A549 treated with GW870086 at 1 μM for 4 hours (cell line): ENCODE data around the gene PPP1R1B. TPM values are rescaled to one million over a fixed set of nuclear protein-coding genes. Genes with fewer than 3 reads are reported as not detected.

ENCODE experiments used
- total RNA-seq: library from RNA; stranded (reverse); fragments of 200-300 nt; extraction: Qiagen RNA extraction; gene quantifications from 5 replicates; pipeline ENCODE4 v1.2.3, GENCODE V29; 2022; ENCODE audit warnings: low read depth

The PPP1R1B gene
- total RNA-seq: 0.14 TPM in 1 of 5 replicates, not detected in the others

DNA sequence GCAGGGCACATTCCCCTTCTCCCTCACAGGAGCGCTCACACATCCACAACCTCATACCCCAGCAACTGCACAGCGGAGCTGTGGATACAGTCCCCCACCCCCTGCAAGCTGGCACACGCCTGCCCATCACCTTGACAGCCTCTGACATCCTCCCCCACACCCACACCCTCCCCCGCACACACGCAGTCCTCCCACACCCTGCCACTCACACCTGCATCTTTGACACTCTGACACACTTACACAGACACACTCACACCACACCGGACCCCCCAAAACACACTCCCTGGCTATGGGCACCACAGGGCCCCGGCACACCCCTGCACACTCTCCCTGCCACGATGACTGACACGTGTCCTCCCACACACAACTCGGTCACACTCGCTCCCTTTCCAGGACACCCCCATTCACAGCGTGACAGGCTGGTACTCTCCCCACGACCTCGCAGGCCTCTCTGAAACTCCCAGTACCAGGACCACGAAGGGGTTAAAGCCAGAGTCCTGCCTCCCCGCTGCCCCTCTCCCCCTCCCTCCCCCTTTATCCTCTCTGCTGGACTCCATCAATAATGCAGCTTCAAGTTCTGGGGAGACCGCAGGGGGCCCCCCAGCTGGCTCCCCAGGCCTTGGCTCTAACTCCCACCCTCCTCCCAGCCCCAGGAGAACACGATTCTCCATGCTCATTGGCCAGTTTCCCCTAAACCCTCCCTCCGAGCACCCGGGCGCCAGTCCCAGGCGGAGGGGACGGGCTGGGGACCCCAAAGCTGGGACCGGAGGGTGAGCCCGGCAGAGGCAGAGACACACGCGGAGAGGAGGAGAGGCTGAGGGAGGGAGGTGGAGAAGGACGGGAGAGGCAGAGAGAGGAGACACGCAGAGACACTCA, at the start of gene PPP1R1B:
PPP1R1B (plus strand) TSS at position 782 of the 876 bp plus-strand sequence. CDS start 441 bp downstream, outside the sequence.

DNA sequence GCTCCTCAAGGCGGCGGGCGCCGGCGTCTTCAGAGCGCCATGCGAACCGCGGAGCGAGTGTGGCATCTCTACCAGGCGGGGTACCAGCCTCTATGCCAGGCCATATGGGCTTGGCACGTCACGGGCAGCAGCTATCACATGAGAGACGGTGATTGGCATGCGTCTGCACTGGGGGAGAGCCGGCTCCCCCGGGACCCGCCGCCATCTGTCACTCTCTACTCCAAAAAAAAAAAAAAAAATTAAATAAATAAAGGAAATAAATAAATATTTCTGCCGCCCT, 19.0 kb upstream of the PPP1R1B start, which contains the start of gene NEUROD2:
NEUROD2 (minus strand) TSS at position 70 of the 280 bp plus-strand sequence. CDS start 1,321 bp downstream, outside the sequence.

DNA sequence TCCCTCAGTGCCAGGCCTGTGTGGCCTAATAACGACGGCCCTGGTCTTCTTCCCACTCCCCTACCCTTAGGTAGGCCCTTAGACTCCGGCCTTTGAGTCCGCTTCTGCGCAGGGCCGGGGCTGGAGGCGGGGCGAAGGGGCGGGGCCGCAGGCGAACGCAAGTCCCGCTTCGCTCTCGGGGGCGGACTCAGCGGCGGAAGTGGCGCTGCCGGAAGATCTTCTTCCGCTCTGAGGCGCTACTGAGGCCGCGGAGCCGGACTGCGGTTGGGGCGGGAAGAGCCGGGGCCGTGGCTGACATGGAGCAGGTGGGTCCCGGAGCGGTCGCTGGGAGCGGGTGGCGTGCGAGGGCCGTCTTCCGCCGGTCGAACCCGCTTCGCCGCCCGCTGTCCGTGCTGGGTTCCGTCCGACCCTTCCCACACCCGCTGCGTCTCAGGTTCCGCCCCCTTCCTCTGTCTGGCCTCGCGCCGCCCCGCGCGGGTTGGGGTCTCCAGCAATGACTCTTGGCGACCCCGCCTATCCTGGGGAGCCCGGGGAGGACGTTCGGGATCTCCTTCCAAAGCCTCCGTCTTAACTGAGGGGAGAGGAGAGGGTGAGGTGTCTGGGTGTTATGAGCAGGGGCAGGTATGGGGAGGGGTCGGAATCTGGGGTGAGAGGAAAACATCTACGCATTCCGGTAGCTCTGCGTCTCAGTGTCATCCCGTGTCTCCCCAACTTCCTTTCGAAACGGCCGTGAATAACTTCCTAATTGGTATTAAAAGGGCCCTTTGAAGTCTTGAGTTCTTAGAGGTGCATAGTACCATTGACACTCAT, 10.4 kb downstream of the PPP1R1B start, which contains the start of gene STARD3:
STARD3 (plus strand) TSS at position 218 of the 810 bp plus-strand sequence. CDS start 16,388 bp downstream, outside the sequence.

DNA sequence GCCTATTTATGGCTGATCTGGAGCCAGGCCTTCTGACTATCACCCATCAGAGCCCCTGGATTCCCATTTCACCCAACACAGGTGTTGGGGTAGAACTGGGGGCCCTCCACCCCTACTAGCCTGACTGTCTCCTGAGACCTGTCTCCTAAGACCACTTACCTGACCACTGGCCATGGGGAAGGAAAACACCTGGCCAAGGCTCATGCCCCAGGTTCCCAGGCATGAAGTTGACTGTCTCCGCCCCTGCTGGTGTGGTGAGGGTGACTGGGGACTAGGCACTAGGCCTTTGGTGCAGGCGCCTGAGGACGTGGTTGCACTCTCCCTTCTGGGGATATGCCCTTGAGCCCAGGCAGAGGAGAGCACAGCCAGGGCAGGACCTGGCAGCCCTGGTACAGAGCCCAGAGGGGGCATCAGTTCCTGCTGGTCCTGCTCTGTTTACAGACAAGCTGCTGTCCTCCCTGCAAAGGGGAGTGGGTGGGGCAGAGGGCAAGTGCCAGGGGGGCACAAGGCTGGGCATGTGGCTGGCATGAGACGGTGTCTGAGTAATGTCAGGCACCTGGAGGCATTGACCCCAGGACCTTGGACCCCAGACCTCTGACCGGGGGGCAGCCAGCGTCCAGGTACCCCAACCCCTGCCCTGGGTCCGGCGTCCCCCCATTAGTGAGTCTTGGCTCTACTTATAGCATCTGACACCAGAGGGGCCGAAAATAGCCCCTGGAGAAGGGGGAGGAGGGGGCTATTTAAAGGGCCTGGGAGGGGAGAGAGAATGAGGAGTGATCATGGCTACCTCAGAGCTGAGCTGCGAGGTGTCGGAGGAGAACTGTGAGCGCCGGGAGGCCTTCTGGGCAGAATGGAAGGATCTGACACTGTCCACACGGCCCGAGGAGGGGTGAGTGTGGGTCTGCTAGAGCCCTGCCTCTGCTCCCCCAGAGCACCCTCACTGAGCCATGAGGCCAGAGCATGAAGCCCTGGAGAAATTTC, 38.1 kb downstream of the PPP1R1B start, which contains the start of gene TCAP:
TCAP (plus strand) TSS at position 769 of the 981 bp plus-strand sequence; CDS start at position 780, 11 bp downstream.

DNA sequence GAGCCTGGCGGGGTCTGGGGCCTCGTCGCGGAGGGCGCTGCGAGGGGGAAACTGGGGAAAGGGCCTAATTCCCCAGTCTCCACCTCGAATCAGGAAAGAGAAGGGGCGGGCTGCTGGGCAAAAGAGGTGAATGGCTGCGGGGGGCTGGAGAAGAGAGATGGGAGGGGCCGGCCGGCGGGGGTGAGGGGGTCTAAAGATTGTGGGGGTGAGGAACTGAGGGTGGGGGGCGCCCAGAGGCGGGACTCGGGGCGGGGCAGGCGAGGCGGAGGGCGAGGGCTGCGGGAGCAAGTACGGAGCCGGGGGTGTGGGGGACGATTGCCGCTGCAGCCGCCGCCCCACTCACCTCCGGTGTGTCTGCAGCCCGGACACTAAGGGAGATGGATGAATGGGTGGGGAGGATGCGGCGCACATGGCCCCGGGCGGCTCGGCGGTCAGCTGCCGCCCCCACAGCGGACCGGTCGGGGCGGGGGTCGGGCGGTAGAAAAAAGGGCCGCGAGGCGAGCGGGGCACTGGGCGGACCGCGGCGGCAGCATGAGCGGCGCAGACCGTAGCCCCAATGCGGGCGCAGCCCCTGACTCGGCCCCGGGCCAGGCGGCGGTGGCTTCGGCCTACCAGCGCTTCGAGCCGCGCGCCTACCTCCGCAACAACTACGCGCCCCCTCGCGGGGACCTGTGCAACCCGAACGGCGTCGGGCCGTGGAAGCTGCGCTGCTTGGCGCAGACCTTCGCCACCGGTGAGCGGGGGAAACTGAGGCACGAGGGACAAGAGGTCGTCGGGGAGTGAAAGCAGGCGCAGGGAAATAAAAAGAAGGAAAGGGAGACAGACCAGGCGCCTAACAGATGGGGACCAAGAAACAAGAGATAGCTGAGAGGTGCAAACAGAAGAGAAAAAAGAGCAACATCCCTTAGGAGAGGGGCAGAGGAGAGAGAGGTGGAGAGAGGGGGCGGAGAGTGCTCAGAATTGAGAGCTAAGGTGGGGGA, 41.5 kb downstream of the PPP1R1B start, which contains the start of gene PNMT:
PNMT (plus strand) TSS at position 509 of the 980 bp plus-strand sequence; CDS start at position 532, 23 bp downstream.

Other genes with a start within 250 kb of the PPP1R1B start
- 6.3 to 7.8 TPM (median 7.3 TPM) in 5 replicates for gene FBXL20, start 225.3 kb upstream of the PPP1R1B start, total RNA-seq
- gene MED1, start 175.7 kb upstream of the PPP1R1B start, total RNA-seq: 24.9 to 35.6 TPM (median 30.5 TPM) in 5 replicates
- 28.2 to 40.5 TPM (median 36.3 TPM) in 5 replicates for gene CDK12, start 165.5 kb upstream of the PPP1R1B start, total RNA-seq
- gene NEUROD2, start 19.0 kb upstream of the PPP1R1B start, total RNA-seq: not detected in 5 replicates
- 52.3 to 59.0 TPM (median 54.0 TPM) in 5 replicates for gene STARD3, start 10.2 kb downstream of the PPP1R1B start, total RNA-seq
- gene TCAP, start 38.4 kb downstream of the PPP1R1B start, total RNA-seq: 0.72 to 1.5 TPM (median 1.1 TPM) in 5 replicates
- gene PNMT, start 41.5 kb downstream of the PPP1R1B start, total RNA-seq: 0.20 to 0.23 TPM in 2 of 5 replicates, not detected in the others
- 6.6 to 8.9 TPM (median 8.5 TPM) in 5 replicates for gene PGAP3, start 61.1 kb downstream of the PPP1R1B start, total RNA-seq
- 25.6 to 35.1 TPM (median 32.4 TPM) in 5 replicates for gene ERBB2, start 73.1 kb downstream of the PPP1R1B start, total RNA-seq
- 85.3 to 102 TPM (median 94.6 TPM) in 5 replicates for gene MIEN1, start 103.6 kb downstream of the PPP1R1B start, total RNA-seq
- gene GRB7, start 111.0 kb downstream of the PPP1R1B start, total RNA-seq: 2.8 to 5.0 TPM (median 4.2 TPM) in 5 replicates
- not detected in 5 replicates for gene IKZF3, start 237.4 kb downstream of the PPP1R1B start, total RNA-seq
- not detected in 5 replicates for gene ZPBP2, start 241.2 kb downstream of the PPP1R1B start, total RNA-seq